ENCODE measurements around the gene DNASE1L2. TPM values are rescaled to one million over a fixed set of nuclear protein-coding genes. Genes with fewer than 3 reads are reported as not detected.
"Not testable (repeated sequence)": the region's sequence is repeated elsewhere in the genome, so short reads cannot be mapped to it uniquely, and the experiment has no call there.

The DNASE1L2 gene
- total RNA-seq, 1 donor from 2014 or later = 2.1 TPM

- no peaks in the 10 kb centered on the region for H3K4me1 Mint-ChIP-seq (ENCODE audit: low read depth)
- no peaks in the 10 kb centered on the region for H3K9me3 Mint-ChIP-seq (ENCODE audit: low read depth)
- no peak for DNase-seq (ENCODE audit: low spot score, unreplicated experiment)
- TF ChIP-seq CTCF (IDR thresholded peaks at IDR 0.05; ENCODE audit: unreplicated experiment) = no peak
- no peak overlapping the region for H3K4me3 Mint-ChIP-seq (ENCODE audit: low read depth)
- H3K27me3 Mint-ChIP-seq = peaks cover 5% of the 10 kb centered on the region
- no peak overlapping the region for H3K27ac Mint-ChIP-seq
- H3K36me3 Mint-ChIP-seq (ENCODE audit: insufficient read depth) = peaks cover 12% of the 10 kb centered on the region
These were observed 848 bp downstream of the DNASE1L2 start for GRCh38 chr16:2237102-2237482.

- Mint-ChIP-seq H3K4me3 (ENCODE audit: low read depth) (no peak overlapping the region), H3K36me3 (ENCODE audit: insufficient read depth) (peaks cover 15% of the 10 kb centered on the region), H3K4me1 (ENCODE audit: low read depth) (no peaks in the 10 kb centered on the region), H3K27me3 (peaks cover 5% of the 10 kb centered on the region), H3K9me3 (ENCODE audit: low read depth) (no peaks in the 10 kb centered on the region), H3K27ac (no peak overlapping the region)
- TF ChIP-seq CTCF (IDR thresholded peaks at IDR 0.05; ENCODE audit: unreplicated experiment) = no peak
- no peak for DNase-seq (ENCODE audit: low spot score, unreplicated experiment)
These were observed 1.4 kb downstream of the DNASE1L2 start for GRCh38 chr16:2237493-2238149.

GRCh38 chr16:2238150-2238837 is 2.0 kb downstream of the DNASE1L2 start:
- Mint-ChIP-seq H3K27me3 (peaks cover 5% of the 10 kb centered on the region), H3K4me3 (ENCODE audit: low read depth) (no peak overlapping the region), H3K4me1 (ENCODE audit: low read depth) (no peaks in the 10 kb centered on the region), H3K27ac (no peak overlapping the region), H3K9me3 (ENCODE audit: low read depth) (no peaks in the 10 kb centered on the region), H3K36me3 (ENCODE audit: insufficient read depth) (peaks cover 15% of the 10 kb centered on the region)
- TF ChIP-seq CTCF (IDR thresholded peaks at IDR 0.05; ENCODE audit: unreplicated experiment) = no peak
- no peak for DNase-seq (ENCODE audit: low spot score, unreplicated experiment)

- Mint-ChIP-seq H3K27me3 (peaks cover 5% of the 10 kb centered on the region), H3K9me3 (ENCODE audit: low read depth) (no peaks in the 10 kb centered on the region), H3K4me1 (ENCODE audit: low read depth) (no peaks in the 10 kb centered on the region), H3K4me3 (ENCODE audit: low read depth) (no peak overlapping the region), H3K36me3 (ENCODE audit: insufficient read depth) (peaks cover 14% of the 10 kb centered on the region), H3K27ac (no peak overlapping the region)
- no peak for DNase-seq (ENCODE audit: low spot score, unreplicated experiment)
- no peak for TF ChIP-seq CTCF (IDR thresholded peaks at IDR 0.05; ENCODE audit: unreplicated experiment)
These were observed 2.8 kb downstream of the DNASE1L2 start for GRCh38 chr16:2238838-2239675.

GRCh38 chr16:2240331-2240730 is 4.1 kb downstream of the DNASE1L2 start:
- not testable (repeated sequence) for H3K4me1 Mint-ChIP-seq (ENCODE audit: low read depth); H3K4me3 Mint-ChIP-seq (ENCODE audit: low read depth); H3K9me3 Mint-ChIP-seq (ENCODE audit: low read depth); H3K27ac Mint-ChIP-seq; DNase-seq (ENCODE audit: low spot score, unreplicated experiment); H3K27me3 Mint-ChIP-seq
- H3K36me3 Mint-ChIP-seq (ENCODE audit: insufficient read depth) = peaks cover 11% of the 10 kb centered on the region
